WTC11 (cell line): ENCODE results near the gene LRFN2. TPM values are rescaled to one million over a fixed set of nuclear protein-coding genes. Genes with fewer than 3 reads are reported as not detected.

Source experiments
- ATAC-seq: fragments of 200-7000 bp; cut with Tn5 transposase; 2 replicates; pipeline ENCODE4 v1.10.0; 2021; ENCODE audit warnings: mild to moderate bottlenecking, moderate library complexity
- CTCF ChIA-PET: fragments of 300-600 bp; sonication (Branson Sonifier 250); formaldehyde crosslinking; loops from one replicate; lab custom pipeline; 2021; ENCODE audit warnings: antibody characterized with exemption; lab: Charles Lee
- POLR2A ChIA-PET: fragments of 350-600 bp; sonication (Branson Sonifier 250); formaldehyde crosslinking; loops from one replicate; lab custom pipeline; 2021; ENCODE audit warnings: antibody characterized with exemption; lab: Charles Lee
- DNase-seq: peaks from one replicate; pipeline ENCODE4 v3.0.0; 2021; ENCODE audit warnings: low spot score
- H3K27ac Mint-ChIP-seq: 2 replicates; pipeline ENCODE4 v1.8.0; 2021; ENCODE audit warnings: mixed read lengths
- H3K27me3 Mint-ChIP-seq: 2 replicates; pipeline ENCODE4 v1.8.0; 2021; ENCODE audit warnings: low read depth, mild to moderate bottlenecking, moderate library complexity, mixed read lengths
- H3K36me3 Mint-ChIP-seq: 2 replicates; pipeline ENCODE4 v1.8.0; 2021; ENCODE audit warnings: mixed read lengths
- H3K4me1 Mint-ChIP-seq: 2 replicates; pipeline ENCODE4 v1.8.0; 2022; ENCODE audit warnings: mixed read lengths
- H3K4me3 Mint-ChIP-seq: 2 replicates; pipeline ENCODE4 v1.8.0; 2021; ENCODE audit warnings: mild to moderate bottlenecking, moderate library complexity, mixed read lengths
- H3K9me3 Mint-ChIP-seq: 2 replicates; pipeline ENCODE4 v1.8.0; 2021; ENCODE audit warnings: mixed read lengths
- ATF6 ChIP-seq: sonication (generic); formaldehyde crosslinking; IDR thresholded peaks from 2 replicates; pipeline ENCODE4 v1.8.1; 2023; ENCODE audit warnings: mild to moderate bottlenecking, missing genetic modification reagents
- CBFB ChIP-seq: sonication (generic); formaldehyde crosslinking; IDR thresholded peaks from 2 replicates; pipeline ENCODE4 v1.8.1; 2022; ENCODE audit warnings: mild to moderate bottlenecking, low read depth, missing genetic modification reagents
- E2F1 ChIP-seq: sonication (generic); formaldehyde crosslinking; IDR thresholded peaks from 2 replicates; pipeline ENCODE4 v1.8.0; 2022; ENCODE audit warnings: mild to moderate bottlenecking, missing genetic modification reagents
- FOXJ3 ChIP-seq: sonication (generic); formaldehyde crosslinking; IDR thresholded peaks from 2 replicates; pipeline ENCODE4 v1.9.0; 2021; ENCODE audit warnings: missing genetic modification reagents, mild to moderate bottlenecking, borderline replicate concordance
- IRF1 ChIP-seq: sonication (generic); formaldehyde crosslinking; IDR thresholded peaks from 2 replicates; pipeline ENCODE4 v1.8.0; 2023; ENCODE audit warnings: missing genetic modification reagents
- MLX ChIP-seq: sonication (generic); formaldehyde crosslinking; IDR thresholded peaks from 2 replicates; pipeline ENCODE4 v1.8.1; 2023; ENCODE audit warnings: mild to moderate bottlenecking, missing genetic modification reagents, moderate library complexity
- NR2C2 ChIP-seq: sonication (generic); formaldehyde crosslinking; IDR thresholded peaks from 2 replicates; pipeline ENCODE4 v1.8.0; 2022; ENCODE audit warnings: mild to moderate bottlenecking, missing genetic modification reagents
- OVOL2 ChIP-seq: fragments of 250-450 bp; sonication (Bioruptor Pico); IDR thresholded peaks from 2 replicates; pipeline ENCODE4 v1.9.0; 2021; ENCODE audit warnings: mild to moderate bottlenecking, borderline replicate concordance
- RORB ChIP-seq: fragments of 250-450 bp; sonication (Bioruptor Pico); IDR thresholded peaks from 2 replicates; pipeline ENCODE4 v1.9.0; 2021; ENCODE audit warnings: mild to moderate bottlenecking
- USF1 ChIP-seq: sonication (generic); formaldehyde crosslinking; IDR thresholded peaks from 2 replicates; pipeline ENCODE4 v1.8.0; 2022; ENCODE audit warnings: mild to moderate bottlenecking, missing genetic modification reagents
- ZNF263 ChIP-seq: sonication (generic); formaldehyde crosslinking; IDR thresholded peaks from 2 replicates; pipeline ENCODE4 v1.8.1; 2022; ENCODE audit warnings: low read depth, mild to moderate bottlenecking, moderate library complexity, missing genetic modification reagents
- ZNF281 ChIP-seq: sonication (generic); formaldehyde crosslinking; IDR thresholded peaks from 2 replicates; pipeline ENCODE4 v1.8.0; 2023; ENCODE audit warnings: mild to moderate bottlenecking, missing genetic modification reagents
- ZNF317 ChIP-seq: sonication (generic); formaldehyde crosslinking; IDR thresholded peaks from 2 replicates; pipeline ENCODE4 v1.8.1; 2023; ENCODE audit warnings: low read depth, mild to moderate bottlenecking, moderate library complexity, missing genetic modification reagents, borderline replicate concordance
- ZSCAN18 ChIP-seq: fragments of 250-450 bp; sonication (Bioruptor Pico); IDR thresholded peaks from 2 replicates; pipeline ENCODE4 v2.1.2; 2022; ENCODE audit warnings: mild to moderate bottlenecking, moderate library complexity
- total RNA-seq: library from RNA; stranded (reverse); gene quantifications from 3 replicates; pipeline ENCODE4 v1.2.3, GENCODE V29; 2021

The LRFN2 gene
- total RNA-seq, 1 experiment from 2014 or later: 1.6 TPM

- Mint-ChIP-seq H3K4me3 (no peak overlapping the region), H3K4me1 (peaks cover 4% of the 10 kb centered on the region), H3K9me3 (no peaks in the 10 kb centered on the region), H3K36me3 (no peaks in the 10 kb centered on the region), H3K27ac (no peak overlapping the region; the same call in 1 of the 2 replicates), H3K27me3 (no peaks in the 10 kb centered on the region)
- peak; percentile 98 for ATAC-seq
- TF ChIP-seq IRF1 (no peak), NR2C2 (CRISPR knock-in tag) (no peak), RORB (no peak), ZNF263 (no peak), ZNF281 (CRISPR knock-in tag) (no peak), ZSCAN18 (CRISPR knock-in tag) (no peak), FOXJ3 (CRISPR knock-in tag) (no peak), USF1 (CRISPR knock-in tag) (no peak), MLX (CRISPR knock-in tag) (no peak), ZNF317 (CRISPR knock-in tag) (no peak), OVOL2 (CRISPR knock-in tag) (no peak), CBFB (CRISPR knock-in tag) (no peak), ATF6 (CRISPR knock-in tag) (no peak), E2F1 (no peak)
- ChIA-PET CTCF (interaction anchor here (0.6 to 1.2 kb wide), 3 partner anchors 12 to 71 kb away, joined by 3 to 4 read pairs (median 3); no protein-coding TSS in a partner anchor), POLR2A (interaction anchor here (0.6 kb wide), 1 partner anchor 133 kb away, joined by 4 read pairs; no protein-coding TSS in a partner anchor)
- peak; percentile 54 for DNase-seq
These were observed 188.2 kb downstream of the LRFN2 start for GRCh38 chr6:40398810-40399477.
